HEK293 (cell line): Measurements from ENCODE around the gene GNG12.

Experiments used
- CTCF ChIP-seq: fragments of 450-650 bp; formaldehyde crosslinking; IDR thresholded peaks from 2 replicates; pipeline ENCODE4 v1.5.1; 2016; ENCODE audit warnings: missing biosample characterization, missing genetic modification characterization
- MEIS1 ChIP-seq: sonication (generic); formaldehyde crosslinking; IDR thresholded peaks from 2 replicates; pipeline ENCODE4 v1.8.1; 2022; ENCODE audit warnings: missing genetic modification reagents, mild to moderate bottlenecking, borderline replicate concordance
- SP2 ChIP-seq: fragments of 450-650 bp; formaldehyde crosslinking; IDR thresholded peaks from 2 replicates; pipeline ENCODE4 v1.5.1; 2016; ENCODE audit warnings: missing biosample characterization, missing genetic modification characterization
- ZNF138 ChIP-seq: fragments of 450-650 bp; formaldehyde crosslinking; IDR thresholded peaks from 2 replicates; pipeline ENCODE4 v1.5.1; 2016; ENCODE audit warnings: missing biosample characterization, missing genetic modification characterization, borderline replicate concordance
- ZNF302 ChIP-seq: fragments of 450-650 bp; formaldehyde crosslinking; IDR thresholded peaks from 2 replicates; pipeline ENCODE4 v1.5.1; 2016; ENCODE audit warnings: missing biosample characterization, missing genetic modification characterization, low read depth
- ZNF37A ChIP-seq: fragments of 450-650 bp; IDR thresholded peaks from 2 replicates; pipeline ENCODE4 v1.5.1; 2018; ENCODE audit warnings: missing biosample characterization, missing genetic modification characterization
- TF ChIP-seq, protein P1 (sequence below): fragments of 450-650 bp; formaldehyde crosslinking; IDR thresholded peaks from 2 replicates; pipeline ENCODE4 v1.5.1; 2016; ENCODE audit warnings: missing biosample characterization, missing genetic modification characterization

DNA sequence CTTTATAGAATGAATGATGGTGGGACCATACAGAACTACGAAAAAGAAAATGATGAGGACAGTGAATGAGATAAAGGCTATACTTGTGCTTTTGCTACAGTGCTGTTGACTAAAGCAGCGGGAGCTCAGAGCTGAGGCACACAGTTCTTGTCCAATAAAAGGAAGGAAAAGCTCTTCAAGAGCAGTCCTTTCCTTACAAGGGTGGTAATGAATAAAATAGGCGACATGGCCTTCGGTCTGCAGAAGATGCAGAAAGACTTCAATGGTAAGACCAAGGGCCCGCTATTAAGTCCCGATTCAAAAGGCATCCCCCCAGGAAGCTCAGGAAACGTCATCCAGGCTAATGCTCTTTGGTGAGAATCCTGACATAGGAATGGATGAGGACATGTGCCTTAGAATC, 44.4 kb downstream of the GNG12 start:
- TF ChIP-seq, protein P1, sequence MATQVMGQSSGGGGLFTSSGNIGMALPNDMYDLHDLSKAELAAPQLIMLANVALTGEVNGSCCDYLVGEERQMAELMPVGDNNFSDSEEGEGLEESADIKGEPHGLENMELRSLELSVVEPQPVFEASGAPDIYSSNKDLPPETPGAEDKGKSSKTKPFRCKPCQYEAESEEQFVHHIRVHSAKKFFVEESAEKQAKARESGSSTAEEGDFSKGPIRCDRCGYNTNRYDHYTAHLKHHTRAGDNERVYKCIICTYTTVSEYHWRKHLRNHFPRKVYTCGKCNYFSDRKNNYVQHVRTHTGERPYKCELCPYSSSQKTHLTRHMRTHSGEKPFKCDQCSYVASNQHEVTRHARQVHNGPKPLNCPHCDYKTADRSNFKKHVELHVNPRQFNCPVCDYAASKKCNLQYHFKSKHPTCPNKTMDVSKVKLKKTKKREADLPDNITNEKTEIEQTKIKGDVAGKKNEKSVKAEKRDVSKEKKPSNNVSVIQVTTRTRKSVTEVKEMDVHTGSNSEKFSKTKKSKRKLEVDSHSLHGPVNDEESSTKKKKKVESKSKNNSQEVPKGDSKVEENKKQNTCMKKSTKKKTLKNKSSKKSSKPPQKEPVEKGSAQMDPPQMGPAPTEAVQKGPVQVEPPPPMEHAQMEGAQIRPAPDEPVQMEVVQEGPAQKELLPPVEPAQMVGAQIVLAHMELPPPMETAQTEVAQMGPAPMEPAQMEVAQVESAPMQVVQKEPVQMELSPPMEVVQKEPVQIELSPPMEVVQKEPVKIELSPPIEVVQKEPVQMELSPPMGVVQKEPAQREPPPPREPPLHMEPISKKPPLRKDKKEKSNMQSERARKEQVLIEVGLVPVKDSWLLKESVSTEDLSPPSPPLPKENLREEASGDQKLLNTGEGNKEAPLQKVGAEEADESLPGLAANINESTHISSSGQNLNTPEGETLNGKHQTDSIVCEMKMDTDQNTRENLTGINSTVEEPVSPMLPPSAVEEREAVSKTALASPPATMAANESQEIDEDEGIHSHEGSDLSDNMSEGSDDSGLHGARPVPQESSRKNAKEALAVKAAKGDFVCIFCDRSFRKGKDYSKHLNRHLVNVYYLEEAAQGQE (tag by site-specific recombination): no peak
- no peak for TF ChIP-seq SP2 (tag by site-specific recombination)
- TF ChIP-seq ZNF138 (tag by site-specific recombination): no peak
- TF ChIP-seq CTCF (tag by site-specific recombination): no peak
- TF ChIP-seq MEIS1 (CRISPR knock-in tag): no peak
- TF ChIP-seq ZNF37A: no peak
- TF ChIP-seq ZNF302 (tag by site-specific recombination): no peak
